Panc1 (cell line): ENCODE measurements around the gene HTRA3. TPM values are rescaled to one million over a fixed set of nuclear protein-coding genes. Genes with fewer than 3 reads are reported as not detected.

Experiments used
- ATAC-seq: fragments of 200-7000 bp; cut with Tn5 transposase; 2 replicates; pipeline ENCODE4 v1.9.1; 2020; ENCODE audit warnings: mild to moderate bottlenecking, moderate library complexity
- BruUV-seq: library from RNA; stranded (reverse); fragments of 400-500 nt; replicated peaks from 2 replicates; lab custom pipeline; 2021; lab: Mats Ljungman, UMichigan
- CTCF ChIA-PET: fragments of 300-600 bp; sonication (Branson Sonifier 250); formaldehyde crosslinking; loops from one replicate; lab custom pipeline; 2022; ENCODE audit warnings: antibody characterized with exemption; lab: Charles Lee
- POLR2A ChIA-PET: fragments of 300-600 bp; sonication (Branson Sonifier 250); formaldehyde crosslinking; loops from one replicate; lab custom pipeline; 2022; ENCODE audit warnings: antibody characterized with exemption; lab: Charles Lee
- DNase-seq: peaks from one replicate; pipeline ENCODE4 v3.0.0-alpha.2; 2010; ENCODE audit warnings: low read depth, low spot score
- H3K27ac ChIP-seq: 2 replicates; pipeline ENCODE4 v1.5.1; 2011; ENCODE audit warnings: mild to moderate bottlenecking, low read length, inconsistent platforms
- H3K27me3 ChIP-seq: fragments of 200-500 bp; sonication (Bioruptor generic); 2 replicates; pipeline ENCODE4 v1.6.0; 2014; ENCODE audit warnings: low read length, inconsistent platforms; ENCODE audit not compliant: control insufficient read depth, insufficient read depth
- H3K36me3 ChIP-seq: fragments of 200-500 bp; sonication (Bioruptor generic); 2 replicates; pipeline ENCODE4 v1.5.1; 2014; ENCODE audit warnings: inconsistent platforms, mild to moderate bottlenecking, low read length, moderate library complexity; ENCODE audit not compliant: control insufficient read depth, insufficient read depth
- H3K4me1 ChIP-seq: 2 replicates; pipeline ENCODE4 v1.5.1; 2011; ENCODE audit warnings: inconsistent platforms, mild to moderate bottlenecking, low read length, moderate library complexity; ENCODE audit not compliant: control insufficient read depth, insufficient read depth
- H3K4me3 ChIP-seq, 2 experiments: 2 replicates each; pipeline ENCODE4 v1.5.1; 2011 to 2012; ENCODE audit warnings: low read depth in 2 of 2, low read length in 2 of 2, mild to moderate bottlenecking in 2 of 2, inconsistent platforms in 1 of 2, moderate library complexity in 1 of 2
- H3K9me3 ChIP-seq: fragments of 200-500 bp; sonication (Bioruptor generic); 2 replicates; pipeline ENCODE4 v1.5.1; 2014; ENCODE audit warnings: low read depth, mild to moderate bottlenecking, inconsistent platforms, low read length, moderate library complexity; ENCODE audit not compliant: control insufficient read depth, insufficient read depth
- POLR2AphosphoS5 ChIP-seq: IDR thresholded peaks from 2 replicates; pipeline ENCODE4 v1.6.1; 2012; ENCODE audit warnings: mild to moderate bottlenecking, low read depth, low read length, moderate library complexity
- SIN3A ChIP-seq: IDR thresholded peaks from 2 replicates; pipeline ENCODE4 v1.6.1; 2012; ENCODE audit warnings: low read depth, mild to moderate bottlenecking, low read length, moderate library complexity, borderline replicate concordance; ENCODE audit not compliant: insufficient read depth
- TCF7L2 ChIP-seq: IDR thresholded peaks from 2 replicates; pipeline ENCODE4 v1.6.1; 2011; ENCODE audit warnings: mild to moderate bottlenecking, low read depth, low read length, inconsistent platforms
- in situ Hi-C: cut with HindIII; loops from 2 replicates; pipeline ENCODE4 v1.10.0; 2016; ENCODE audit warnings: low sequenced_read_pairs, low pct_unique_long_range_greater_than_20kb
- intact Hi-C: fragments of 100-400 bp; cut with micrococcal nuclease; formaldehyde crosslinking; loops from one replicate; pipeline ENCODE4 v1.10.0; 2022; ENCODE audit not compliant: unreplicated experiment
- total RNA-seq: library from RNA; stranded (reverse); gene quantifications from one replicate; pipeline ENCODE4 v1.2.1, GENCODE V29; 2021; ENCODE audit not compliant: unreplicated experiment
- TF ChIP-seq, protein P1 (sequence below): fragments of 450-650 bp; IDR thresholded peaks from 2 replicates; pipeline ENCODE4 v1.5.1; 2017; ENCODE audit warnings: mild to moderate bottlenecking
- TF ChIP-seq, protein P2 (sequence below), 2 experiments: IDR thresholded peaks; 2 replicates each; pipeline ENCODE4 v1.6.1; 2011 to 2012; ENCODE audit warnings: low read depth in 2 of 2, control low read depth in 1 of 2, low read length in 1 of 2, mild to moderate bottlenecking in 1 of 2, moderate library complexity in 1 of 2; ENCODE audit not compliant: insufficient read depth in 1 of 2

HTRA3 gene
- total RNA-seq, 1 experiment from 2014 or later, result 0.98 TPM

DNA sequence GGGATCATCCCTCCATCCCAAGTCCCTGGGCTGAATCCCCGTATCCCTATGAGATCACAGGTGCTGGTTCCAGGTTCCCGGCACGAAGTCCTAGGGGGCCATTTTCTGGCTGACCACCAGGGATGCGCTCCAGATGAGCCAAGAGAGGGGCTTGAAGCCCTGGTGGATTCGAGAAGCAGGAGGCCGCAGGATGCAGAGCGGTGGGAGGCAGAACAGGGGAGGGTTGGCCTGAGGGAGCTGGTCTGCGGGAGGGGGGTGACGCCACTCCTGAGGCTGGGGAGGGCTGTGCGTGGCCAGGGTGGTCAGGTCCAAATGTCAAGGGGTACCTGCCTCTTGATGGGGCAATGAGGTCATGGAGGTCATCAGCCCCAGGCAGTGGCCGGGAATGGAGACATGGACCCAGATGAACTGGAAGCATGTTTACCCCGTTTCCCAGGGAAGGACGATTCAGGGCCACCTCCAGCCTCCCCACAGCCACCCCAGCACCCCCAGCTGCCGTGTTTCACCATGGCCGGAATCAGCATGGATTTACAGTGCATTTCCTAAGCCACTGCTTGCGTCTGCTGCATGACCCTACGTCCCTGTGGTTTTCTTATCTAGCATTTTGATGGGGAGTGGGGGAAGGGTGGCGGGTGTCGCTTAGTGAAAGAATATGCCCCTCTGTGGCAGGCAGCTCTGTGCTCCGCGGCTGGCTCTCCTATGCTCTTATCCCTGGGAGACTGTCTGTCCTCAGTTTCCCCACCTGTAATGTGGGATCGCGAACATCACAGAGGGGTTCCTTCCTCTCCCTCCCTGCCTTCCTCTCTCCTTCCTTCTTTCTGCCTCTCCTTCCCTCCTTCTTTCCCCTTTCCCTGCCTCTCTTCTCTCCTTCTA lies 17.0 kb upstream of the HTRA3 start:
- DNase-seq (no peak), ATAC-seq (no peak)
- no peak overlapping the region for H3K27ac ChIP-seq
- H3K4me3 ChIP-seq, result no peak overlapping the region
- no peaks in the 10 kb centered on the region for H3K4me1 ChIP-seq
- no peaks in the 10 kb centered on the region for H3K27me3 ChIP-seq
- intact Hi-C loops (no loop called here), in situ Hi-C loops (no loop called here)
- ChIA-PET CTCF (interaction anchor here (0.6 kb wide), 1 partner anchor 450 kb away, joined by 10 read pairs; no protein-coding TSS in a partner anchor), POLR2A (interaction anchor here (0.7 kb wide), 1 partner anchor 25 kb away, joined by 5 read pairs; no protein-coding TSS in a partner anchor)
- no peaks in the 10 kb centered on the region for H3K9me3 ChIP-seq
- no TSS peak for BruUV-seq
- TF ChIP-seq, protein P1, sequence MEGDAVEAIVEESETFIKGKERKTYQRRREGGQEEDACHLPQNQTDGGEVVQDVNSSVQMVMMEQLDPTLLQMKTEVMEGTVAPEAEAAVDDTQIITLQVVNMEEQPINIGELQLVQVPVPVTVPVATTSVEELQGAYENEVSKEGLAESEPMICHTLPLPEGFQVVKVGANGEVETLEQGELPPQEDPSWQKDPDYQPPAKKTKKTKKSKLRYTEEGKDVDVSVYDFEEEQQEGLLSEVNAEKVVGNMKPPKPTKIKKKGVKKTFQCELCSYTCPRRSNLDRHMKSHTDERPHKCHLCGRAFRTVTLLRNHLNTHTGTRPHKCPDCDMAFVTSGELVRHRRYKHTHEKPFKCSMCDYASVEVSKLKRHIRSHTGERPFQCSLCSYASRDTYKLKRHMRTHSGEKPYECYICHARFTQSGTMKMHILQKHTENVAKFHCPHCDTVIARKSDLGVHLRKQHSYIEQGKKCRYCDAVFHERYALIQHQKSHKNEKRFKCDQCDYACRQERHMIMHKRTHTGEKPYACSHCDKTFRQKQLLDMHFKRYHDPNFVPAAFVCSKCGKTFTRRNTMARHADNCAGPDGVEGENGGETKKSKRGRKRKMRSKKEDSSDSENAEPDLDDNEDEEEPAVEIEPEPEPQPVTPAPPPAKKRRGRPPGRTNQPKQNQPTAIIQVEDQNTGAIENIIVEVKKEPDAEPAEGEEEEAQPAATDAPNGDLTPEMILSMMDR, result no peak
- no peak for TF ChIP-seq POLR2AphosphoS5
- no peak for TF ChIP-seq SIN3A
- TF ChIP-seq, protein P2, sequence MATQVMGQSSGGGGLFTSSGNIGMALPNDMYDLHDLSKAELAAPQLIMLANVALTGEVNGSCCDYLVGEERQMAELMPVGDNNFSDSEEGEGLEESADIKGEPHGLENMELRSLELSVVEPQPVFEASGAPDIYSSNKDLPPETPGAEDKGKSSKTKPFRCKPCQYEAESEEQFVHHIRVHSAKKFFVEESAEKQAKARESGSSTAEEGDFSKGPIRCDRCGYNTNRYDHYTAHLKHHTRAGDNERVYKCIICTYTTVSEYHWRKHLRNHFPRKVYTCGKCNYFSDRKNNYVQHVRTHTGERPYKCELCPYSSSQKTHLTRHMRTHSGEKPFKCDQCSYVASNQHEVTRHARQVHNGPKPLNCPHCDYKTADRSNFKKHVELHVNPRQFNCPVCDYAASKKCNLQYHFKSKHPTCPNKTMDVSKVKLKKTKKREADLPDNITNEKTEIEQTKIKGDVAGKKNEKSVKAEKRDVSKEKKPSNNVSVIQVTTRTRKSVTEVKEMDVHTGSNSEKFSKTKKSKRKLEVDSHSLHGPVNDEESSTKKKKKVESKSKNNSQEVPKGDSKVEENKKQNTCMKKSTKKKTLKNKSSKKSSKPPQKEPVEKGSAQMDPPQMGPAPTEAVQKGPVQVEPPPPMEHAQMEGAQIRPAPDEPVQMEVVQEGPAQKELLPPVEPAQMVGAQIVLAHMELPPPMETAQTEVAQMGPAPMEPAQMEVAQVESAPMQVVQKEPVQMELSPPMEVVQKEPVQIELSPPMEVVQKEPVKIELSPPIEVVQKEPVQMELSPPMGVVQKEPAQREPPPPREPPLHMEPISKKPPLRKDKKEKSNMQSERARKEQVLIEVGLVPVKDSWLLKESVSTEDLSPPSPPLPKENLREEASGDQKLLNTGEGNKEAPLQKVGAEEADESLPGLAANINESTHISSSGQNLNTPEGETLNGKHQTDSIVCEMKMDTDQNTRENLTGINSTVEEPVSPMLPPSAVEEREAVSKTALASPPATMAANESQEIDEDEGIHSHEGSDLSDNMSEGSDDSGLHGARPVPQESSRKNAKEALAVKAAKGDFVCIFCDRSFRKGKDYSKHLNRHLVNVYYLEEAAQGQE (IDR thresholded peaks at IDR 0.05; ENCODE audit: insufficient read depth in 1 of 2, low read depth in 2 of 2, low read length in 1 of 2), result no peak
- no peak for TF ChIP-seq TCF7L2
- H3K36me3 ChIP-seq, result no peaks in the 10 kb centered on the region

DNA sequence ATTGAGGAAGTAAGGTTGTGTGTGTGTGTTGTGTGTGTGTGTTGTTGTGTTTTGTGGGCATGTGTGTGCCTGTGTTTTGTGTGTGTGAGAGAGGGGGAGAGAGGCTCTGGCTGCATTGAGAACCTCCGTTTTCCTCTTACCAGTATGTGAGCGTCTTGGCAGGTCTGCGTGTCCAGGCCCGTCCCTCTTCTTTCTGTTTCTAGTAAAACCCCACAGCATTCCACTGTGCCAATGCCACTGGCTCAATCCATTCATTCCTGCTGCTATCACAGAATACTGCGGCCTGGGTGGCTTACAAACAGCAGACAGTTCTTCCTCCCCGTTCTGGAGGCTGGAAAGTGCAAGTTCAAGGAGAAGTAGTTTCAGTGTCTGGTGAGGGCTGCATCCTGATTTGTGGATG lies 15.5 kb upstream of the HTRA3 start:
- ChIA-PET CTCF (no interaction called here), POLR2A (no interaction called here)
- Histone ChIP-seq H3K27ac (no peak overlapping the region), H3K4me3 (no peak overlapping the region), H3K4me1 (no peaks in the 10 kb centered on the region), H3K27me3 (no peaks in the 10 kb centered on the region), H3K9me3 (no peaks in the 10 kb centered on the region), H3K36me3 (no peaks in the 10 kb centered on the region)
- no peak for DNase-seq
- ATAC-seq, result no peak
- in situ Hi-C loops (no loop called here), intact Hi-C loops (no loop called here)
- no peak for TF ChIP-seq SIN3A
- no peak for TF ChIP-seq TCF7L2
- TF ChIP-seq, protein P1, result no peak
- no peak for TF ChIP-seq POLR2AphosphoS5
- TF ChIP-seq, protein P2 (IDR thresholded peaks at IDR 0.05; ENCODE audit: insufficient read depth in 1 of 2, low read depth in 2 of 2, low read length in 1 of 2), result no peak
- no TSS peak for BruUV-seq
